Upper lobe of left lung (tissue), 4 donors: ENCODE results near the gene FNTB.

ENCODE experiments used
- CTCF ChIP-seq, 6 experiments: fragments of 450-650 bp in 4 of 6; fragments of 200-600 bp in 2 of 6; sonication (generic) in 2 of 6; IDR thresholded peaks; one replicate each; pipeline ENCODE4 v1.5.1; 2016 to 2019; ENCODE audit warnings: antibody characterized with exemption in 6 of 6
- POLR2AphosphoS5 ChIP-seq, 2 donors: sonication (generic); formaldehyde crosslinking; IDR thresholded peaks; one replicate each; pipeline ENCODE4 v1.5.1; 2017; ENCODE audit warnings: antibody characterized with exemption in 2 of 2

- TF ChIP-seq CTCF (IDR thresholded peaks at IDR 0.05) (no peak), POLR2AphosphoS5 (IDR thresholded peaks at IDR 0.05) (no peak)
Observed at GRCh38 chr14:64960762-64961276, 25.9 kb upstream of the FNTB start.
